ENCODE measurements around the gene CASK.

The CASK gene

DNA sequence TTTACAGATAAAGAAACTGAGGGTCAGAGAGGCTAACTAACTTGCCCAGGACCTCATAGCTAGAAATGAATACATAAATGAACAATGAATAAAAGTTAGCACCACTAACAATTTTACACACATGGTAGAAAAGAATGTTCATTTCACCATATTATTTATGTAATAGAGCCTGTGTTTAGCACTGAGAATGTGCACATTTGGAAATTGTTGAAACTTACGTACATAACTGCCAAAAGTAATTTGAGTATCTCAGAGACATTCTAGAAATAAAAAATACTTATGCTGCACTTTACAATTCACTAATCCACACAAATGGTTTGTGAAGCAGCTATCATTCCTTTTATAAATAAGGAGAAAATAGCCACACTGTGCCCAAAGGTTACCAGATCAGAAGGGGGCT lies 9.9 kb downstream of the CASK start:
- no peak for DNase-seq (ENCODE audit: low read depth in 2 of 2)

DNA sequence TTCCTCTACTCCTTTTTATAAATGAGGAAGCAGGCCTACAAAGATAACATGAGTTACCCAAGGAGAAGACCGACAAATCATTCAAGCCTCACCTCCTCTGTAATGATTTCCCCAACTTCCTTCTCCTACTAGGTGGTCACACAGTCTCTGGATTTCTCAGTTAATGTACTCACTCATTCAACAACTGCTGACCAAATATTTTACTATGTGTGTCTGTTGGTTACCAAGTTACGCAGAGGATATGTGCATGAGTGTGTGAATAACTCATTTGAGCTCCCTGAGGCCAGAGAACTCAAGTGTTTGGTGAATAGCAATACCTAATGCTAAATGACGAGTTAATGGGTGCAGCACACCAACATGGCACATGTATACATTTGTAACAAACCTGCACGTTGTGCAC lies 10.4 kb downstream of the CASK start:
- DNase-seq (ENCODE audit: low read depth in 2 of 2) = no peak

DNA sequence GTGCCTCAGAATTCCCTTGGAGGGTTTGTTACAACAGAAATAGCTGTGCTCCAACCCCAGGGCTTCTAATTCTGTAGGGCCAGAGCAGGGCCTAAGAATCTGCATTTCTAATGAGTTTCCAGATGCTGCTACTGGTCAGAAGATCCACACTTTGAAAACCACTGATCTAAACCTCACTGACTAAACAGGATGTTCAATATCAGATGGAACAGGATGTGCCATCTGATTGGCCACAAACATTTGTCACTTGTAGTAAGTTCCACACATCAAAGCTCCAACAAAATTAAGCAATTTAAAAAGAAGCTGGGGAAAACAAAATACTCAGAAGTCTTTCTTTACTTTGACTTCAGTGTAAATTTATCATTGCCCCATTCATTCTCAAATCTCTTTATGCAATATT lies 14.3 kb downstream of the CASK start:
- DNase-seq (ENCODE audit: low read depth in 2 of 2) = no peak

DNA sequence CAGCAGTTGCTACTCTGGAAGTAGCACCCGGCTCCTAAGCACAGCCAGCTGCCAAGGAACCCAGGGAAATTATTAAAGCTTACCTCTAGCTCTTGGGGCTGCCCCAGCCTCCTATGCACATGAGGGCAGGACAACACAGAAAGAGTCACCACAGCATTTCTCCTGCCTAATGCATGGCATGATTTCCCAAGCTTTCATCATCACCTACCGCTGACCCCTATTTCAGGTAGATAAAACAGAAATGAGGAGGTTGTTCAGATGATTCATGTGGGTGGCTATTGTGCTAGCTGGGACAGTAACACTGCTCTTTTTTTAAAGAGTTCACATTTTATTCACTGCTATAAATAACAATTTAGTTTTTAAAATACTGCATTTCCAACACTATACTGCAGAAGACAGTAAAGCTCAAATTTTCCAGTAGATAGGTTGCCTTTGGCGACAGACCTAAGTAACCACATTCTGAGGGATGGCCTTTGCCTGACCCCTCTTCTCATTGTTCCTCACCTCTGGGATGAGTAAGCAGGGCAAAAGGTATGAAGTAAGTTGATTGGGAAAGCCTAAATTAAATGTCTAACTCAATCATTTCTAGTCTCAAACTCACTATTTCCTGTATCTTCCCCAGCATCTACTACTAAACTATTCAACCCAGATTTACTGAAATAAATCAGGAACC lies 16.7 kb downstream of the CASK start:
- no peak for DNase-seq (ENCODE audit: low read depth in 2 of 2)

DNA sequence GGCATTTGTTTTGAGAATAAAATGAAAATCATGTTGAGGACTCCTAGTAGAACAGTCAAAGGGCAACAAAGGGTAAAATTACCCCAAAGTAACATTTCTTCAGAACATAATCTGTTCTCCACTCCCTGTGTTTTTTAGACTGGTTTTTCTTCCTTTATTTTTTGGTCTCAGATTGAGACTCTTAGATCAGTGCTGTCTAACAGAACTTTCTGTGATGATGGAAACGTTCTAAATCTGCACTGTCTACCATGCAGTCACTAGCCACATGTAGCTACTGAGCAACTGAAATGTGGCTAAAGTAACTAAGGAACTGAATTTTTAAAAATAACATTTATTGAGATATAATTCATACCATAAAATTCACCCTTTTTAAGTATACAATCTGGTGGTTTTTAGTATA lies 19.8 kb downstream of the CASK start:
- DNase-seq (ENCODE audit: low read depth in 2 of 2) = no peak

DNA sequence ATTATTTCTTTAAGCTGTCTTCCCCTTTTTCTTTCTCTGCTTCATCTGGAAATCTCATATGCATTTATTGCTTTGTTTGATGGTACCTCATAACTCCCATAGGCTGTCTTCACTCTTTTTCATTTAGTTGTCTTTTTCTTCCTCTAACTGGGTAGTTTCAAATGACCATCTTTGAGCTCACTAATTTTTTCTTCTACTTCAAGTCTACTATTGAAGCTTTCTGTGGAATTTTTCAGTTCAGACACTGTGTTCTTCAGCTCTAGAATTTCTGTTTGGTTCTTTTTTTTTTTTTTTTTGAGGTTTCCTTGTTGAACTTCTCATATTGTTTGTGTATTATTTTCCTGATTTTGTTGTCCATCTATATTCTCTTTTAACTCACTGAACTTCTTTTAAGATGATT lies 23.0 kb downstream of the CASK start:
- DNase-seq (ENCODE audit: low read depth in 2 of 2) = no peak

DNA sequence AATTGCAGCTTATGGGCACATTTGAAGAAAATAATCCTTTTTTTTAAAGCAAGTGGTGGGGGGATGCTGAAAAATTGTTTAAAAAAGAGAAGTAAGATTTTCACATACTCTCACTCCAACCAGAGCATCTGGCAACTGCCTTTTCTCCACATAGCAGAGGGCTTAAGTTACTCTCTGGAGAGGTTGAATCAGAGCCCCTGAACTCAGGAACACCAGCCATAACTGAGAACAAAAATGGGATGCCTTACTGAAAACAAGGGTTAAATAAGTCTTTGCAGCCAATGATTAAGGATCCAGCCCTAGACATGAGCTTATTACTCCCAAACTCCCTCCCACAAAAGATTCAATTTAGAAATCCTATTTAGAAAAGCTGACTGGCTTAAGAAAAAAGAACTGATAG lies 27.5 kb downstream of the CASK start:
- no peak for DNase-seq (ENCODE audit: low read depth in 2 of 2)

DNA sequence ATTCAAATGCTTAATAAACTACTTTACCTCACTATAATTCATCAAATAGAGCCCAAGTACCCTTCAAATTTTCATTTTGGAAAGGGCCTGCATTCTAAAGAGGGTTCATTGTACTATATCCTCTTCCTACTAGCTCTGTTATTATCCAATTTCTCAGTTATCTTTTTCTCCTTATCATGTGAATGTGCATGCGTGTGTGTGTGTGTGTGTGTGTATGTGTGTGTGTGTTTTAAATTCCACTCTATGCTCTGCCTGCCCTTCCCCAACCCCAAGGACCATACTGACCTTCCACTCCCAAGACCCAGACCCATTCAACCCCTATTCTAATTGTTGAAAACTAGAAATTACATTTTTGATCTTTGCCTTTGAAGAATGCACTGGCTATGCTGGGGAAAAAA lies 33.3 kb downstream of the CASK start:
- DNase-seq (ENCODE audit: low read depth in 2 of 2) = no peak

DNA sequence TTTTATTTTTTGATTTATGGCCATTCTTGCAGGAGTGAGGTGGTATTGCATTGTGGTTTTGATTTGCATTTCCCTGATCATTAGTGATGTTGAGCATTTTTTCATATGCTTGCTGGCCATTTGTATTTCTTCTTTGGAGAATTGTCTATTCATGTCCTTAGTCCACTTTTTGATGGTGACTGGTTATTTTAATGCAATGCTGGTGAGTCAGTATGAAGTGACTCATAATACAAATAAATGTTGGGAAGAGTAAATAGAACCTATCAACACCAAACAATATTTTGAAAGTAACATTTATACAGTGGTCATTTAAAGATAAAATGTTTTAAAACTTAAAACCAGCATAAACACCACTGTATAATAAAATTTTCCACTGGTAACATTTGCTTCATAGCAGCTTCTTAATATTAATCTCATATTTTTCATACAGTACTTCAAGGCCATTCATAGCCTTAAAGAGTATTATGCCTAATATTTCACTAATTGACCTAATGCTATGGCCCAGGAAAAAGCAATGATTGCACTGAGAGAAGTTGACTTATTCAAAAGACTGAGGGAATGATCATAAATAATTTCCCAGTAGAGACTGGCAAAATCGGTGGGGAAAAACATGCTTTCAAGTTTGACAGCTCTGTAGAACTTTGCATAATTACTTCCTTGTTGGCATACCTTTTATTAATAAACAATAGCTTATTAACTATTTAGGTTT lies 33.9 kb downstream of the CASK start:
- DNase-seq (ENCODE audit: low read depth in 2 of 2) = no peak

DNA sequence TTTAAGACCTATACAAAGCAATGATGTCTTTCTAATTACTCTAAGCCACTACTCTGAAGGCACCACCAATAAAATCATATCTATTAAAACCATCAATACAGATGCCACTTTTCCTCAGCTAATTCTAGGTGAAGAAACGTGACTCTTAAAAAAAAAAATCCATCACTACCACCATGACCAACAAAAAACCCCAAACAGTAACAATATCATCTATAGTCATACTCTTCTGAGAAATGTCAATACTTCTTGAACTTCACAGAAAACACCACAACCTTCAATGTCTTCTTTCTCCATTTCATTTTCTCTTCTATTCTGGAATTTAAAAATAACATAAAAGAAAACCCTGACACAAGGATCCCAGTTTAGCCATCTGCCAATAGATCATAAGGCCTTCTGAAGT lies 35.7 kb downstream of the CASK start:
- no peak for DNase-seq (ENCODE audit: low read depth in 2 of 2)

DNA sequence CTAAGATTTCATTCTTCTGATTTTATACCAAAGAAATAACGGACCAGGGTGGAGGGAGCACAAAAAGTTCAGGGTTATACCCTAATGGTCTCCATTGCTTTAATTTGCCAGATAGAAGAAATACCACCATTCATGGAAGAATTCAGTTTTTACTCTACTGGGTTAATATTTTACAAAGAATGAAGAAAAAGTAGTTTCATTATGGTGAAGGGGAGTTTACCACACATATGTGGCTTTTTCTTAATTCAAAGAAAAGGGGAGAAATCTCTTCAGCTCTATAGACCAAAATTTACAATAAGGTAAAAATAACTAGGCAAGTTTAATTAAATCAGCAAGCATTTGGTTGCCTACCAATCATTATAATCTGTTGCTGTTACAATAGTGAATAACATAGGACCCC lies 37.6 kb downstream of the CASK start:
- DNase-seq (ENCODE audit: low read depth in 2 of 2) = no peak

DNA sequence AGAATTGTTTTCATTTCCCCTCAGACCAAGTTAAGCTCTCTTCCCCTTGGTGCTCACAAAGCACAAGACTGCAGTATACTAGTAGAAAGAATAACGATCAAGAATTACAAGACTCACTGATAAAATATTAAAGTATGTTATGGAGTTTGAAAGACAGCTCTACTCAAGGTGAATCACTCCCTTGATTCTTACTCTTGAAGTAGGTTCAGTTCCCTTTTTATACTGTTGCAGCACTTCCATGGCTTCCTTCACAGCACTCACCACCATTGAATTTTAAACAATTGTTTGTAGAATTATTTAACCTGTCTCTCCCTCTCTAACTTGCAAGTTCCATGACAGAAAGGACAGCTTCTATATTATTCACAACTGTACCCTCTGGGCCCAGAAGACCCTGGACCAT lies 42.2 kb downstream of the CASK start:
- no peak for DNase-seq (ENCODE audit: low read depth in 2 of 2)

DNA sequence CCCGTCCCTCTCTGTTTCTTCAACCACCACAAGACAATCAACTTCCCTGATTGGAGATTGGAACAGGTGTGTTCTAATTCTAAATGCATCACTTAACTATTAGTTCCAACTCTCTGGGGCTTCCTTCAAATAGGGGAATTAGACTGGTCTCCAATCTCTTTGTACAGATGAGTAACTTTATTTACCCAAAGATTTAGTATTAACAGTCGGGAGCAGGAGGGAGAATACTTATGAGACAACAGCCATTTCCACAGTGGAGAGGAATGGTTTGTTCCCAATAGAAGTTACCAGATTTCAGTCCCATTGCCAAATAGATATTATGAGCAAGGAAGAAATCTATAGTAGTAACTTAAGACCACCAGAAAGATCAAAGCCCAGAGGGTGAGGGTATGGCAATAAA lies 46.2 kb downstream of the CASK start:
- no peak for DNase-seq (ENCODE audit: low read depth in 2 of 2)

DNA sequence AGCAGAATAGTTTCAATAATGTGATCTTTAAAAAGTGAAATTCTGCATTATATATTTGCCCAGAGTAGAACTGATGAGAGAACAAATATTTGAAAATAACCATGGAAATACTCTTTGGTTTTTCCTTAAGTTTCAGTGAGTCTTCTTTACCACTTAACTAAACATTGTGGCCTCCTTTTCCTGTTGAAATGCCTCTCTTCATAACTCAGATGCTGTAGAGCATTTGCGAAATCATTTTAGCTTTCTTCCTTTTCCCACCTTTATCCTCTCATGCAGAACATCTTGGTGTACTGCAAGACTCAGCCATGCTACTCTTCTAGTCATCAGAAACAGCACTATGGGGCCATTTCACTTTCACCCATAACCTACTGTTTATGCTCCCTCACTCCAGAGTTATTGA lies 48.2 kb downstream of the CASK start:
- DNase-seq (ENCODE audit: low read depth in 2 of 2) = no peak

DNA sequence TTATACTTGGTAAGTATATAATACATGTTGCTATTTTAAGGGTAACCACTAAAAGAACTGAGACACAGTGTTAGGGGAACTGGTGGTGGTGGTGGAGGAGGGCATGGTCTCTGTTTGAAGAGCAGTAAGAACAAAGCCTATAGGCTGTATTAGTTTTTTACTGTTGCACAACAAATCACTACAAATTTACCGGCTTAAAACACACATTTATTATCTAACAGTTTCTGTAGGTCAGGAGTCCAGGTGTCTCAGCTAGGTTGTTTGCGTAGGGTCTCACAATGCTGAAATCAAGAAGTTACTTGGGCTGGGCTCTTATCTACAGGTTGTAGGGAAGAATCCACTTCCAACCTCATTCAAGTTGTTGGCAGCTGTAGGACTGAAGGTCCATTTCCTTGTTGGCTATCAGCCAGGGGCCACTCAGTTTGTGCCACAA lies 52.6 kb downstream of the CASK start:
- DNase-seq (ENCODE audit: low read depth in 2 of 2) = no peak

DNA sequence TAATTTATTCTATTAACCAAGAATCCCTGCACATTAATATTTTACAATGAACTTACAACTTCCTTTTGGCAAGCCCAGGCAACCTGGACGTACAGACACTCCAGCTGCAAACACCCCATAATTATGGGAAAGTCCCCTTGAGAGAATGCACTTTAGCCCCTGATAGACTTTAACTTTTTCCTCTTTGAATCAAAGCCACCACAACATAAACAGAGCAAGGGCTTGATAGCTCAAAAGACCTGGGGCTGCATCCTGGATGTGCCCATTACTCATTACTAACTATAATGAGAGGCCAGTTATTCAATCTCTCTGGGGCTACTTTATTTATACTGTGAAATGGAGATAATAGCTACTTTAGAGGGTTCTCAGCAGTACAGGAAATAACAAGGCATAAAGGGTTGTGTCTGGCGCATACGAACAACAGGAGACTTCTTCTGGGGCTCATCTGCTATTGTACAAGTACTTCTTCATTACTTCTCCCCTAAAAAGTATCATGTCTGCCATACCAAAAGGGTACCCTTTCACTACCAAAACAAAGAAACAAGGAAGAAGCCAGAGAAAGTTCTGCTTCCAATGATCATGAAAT lies 54.9 kb downstream of the CASK start:
- DNase-seq (ENCODE audit: low read depth in 2 of 2) = no peak

DNA sequence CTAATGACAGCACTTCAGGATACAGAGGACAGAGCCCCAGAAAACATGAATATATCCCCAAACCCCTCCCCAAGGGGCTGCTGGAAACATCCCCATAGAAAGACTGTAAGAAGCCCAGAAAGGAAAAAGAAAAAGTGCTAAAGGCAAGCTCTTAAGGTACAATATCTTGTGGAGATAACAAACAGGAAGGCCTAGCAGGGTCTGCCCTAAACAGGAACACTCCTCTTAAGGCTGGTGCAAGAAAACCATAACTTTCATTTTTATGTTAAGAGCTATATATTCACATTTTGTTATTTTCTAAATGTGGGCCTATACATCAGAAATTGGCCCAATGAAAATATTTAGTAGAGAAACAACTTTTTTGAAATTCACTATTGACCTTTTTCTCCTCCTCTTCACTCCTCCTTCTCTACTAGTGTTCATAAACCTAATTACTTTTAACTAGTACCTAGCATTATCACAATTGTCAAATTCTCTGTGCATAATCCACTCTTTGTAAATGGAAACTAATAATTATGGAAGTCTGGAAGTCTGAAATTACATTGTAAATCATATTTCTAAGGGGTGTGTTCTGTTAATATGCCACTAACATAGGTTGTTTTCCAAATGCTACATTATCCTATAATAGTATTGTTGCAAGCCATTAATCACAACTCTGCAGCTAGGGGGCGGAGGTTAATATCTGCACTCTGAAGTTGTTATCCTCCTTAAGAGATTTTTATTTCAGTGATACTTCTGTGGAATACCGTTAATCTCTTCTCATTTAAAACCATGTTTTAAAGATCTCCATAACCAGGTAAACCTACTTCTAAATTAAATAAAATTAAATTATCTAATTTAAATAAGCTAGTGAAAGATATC lies 59.8 kb downstream of the CASK start:
- DNase-seq (ENCODE audit: low read depth in 2 of 2) = no peak

DNA sequence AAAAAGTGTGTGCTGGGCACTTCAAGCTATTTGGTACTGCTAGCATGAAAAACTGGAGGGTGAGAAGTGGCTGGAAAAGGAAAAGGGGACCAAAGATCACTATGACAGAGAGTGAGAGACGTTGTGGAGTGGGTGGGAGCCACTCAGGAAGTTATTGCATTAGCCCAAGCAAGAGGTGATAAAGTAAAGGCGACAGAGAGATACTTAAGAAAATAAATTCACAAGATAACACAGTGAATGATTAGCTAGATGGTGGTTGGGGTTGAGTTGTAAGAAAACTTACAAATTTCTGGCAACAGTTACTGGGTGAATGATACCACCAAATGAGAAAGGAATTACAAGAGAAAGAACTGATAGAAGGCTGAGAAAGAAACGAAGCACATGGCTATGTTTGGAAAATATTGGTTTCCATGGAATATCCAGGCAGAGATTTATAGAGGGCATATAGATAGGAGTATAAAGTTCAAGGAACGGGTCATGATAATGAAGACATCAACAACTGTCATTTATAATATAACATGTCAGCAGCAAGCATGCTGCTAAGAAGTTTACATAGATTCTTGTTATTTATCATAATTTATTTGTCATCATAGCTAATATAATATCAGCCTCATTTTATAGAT lies 60.7 kb downstream of the CASK start:
- no peak for DNase-seq (ENCODE audit: low read depth in 2 of 2)

DNA sequence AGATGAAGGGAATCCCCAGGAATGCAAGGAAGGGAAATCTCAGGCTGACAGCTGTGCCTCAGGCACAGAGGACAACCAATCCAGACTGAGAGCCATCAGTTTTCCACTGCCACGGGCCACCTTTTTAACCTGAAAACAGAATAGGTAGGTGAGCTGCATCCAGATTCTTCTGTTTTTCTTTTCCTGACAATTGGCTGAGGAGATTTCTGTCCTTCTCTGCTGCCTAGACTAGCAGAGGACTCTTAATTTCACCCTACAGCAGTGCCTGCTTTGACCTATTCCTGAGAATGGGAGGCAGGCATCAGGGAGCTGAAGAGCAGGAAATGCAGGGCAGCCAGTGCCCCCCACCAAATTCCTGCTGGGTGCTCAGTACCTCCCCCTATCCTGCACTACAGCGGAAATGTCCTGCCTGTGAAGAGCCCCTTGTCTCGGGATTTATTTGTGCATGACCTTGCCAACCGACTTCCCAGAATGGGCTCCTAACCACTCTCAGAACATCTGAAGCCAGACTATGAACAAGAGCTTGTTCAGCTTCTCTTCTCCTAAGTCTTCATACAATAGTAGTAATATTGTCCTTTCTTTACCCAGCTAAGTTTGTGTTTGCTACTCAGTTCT lies 65.1 kb downstream of the CASK start:
- no peak for DNase-seq (ENCODE audit: low read depth in 2 of 2)

DNA sequence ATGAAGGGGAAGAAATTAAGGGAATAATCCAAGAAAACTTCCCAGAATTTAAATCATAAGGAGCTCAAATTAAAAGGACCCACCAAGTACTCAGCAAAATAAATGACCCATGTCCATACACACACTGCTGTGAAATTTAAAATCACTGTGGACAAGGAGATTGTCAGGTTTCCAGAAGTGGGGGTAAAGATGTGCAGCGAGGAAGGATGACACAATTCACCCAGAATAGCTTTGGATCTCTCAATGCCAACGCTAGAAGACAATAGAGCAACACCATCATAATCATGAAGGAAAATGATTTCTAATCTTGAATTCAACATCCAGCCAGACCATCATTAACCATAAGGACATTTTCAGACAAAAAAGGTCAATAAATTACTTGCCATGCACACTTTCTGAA lies 65.7 kb downstream of the CASK start:
- DNase-seq (ENCODE audit: low read depth in 2 of 2) = no peak

DNA sequence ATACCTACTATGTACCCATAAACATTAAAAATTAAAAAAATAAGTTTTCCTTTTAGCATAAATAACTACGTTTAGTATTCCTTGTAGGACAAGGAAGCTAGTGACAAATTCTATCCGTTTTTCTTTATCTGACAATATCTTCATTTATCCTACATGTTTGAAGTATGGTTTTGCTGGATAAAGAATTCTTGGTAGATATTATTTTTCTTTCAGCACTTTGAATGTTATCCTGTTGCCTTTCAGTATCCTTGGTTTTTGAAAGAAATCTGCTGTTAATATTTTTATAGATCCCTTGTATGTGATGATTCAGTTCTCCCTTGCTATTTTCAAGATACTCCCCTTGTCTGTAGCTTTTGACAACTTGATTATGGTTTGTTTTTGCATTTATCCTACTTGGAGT lies 76.6 kb downstream of the CASK start:
- no peak for DNase-seq (ENCODE audit: low read depth in 2 of 2)

Data from activated CD4-positive, alpha-beta T cell treated with anti-CD3 and anti-CD28 coated beads for 24 hours (primary cell).